ENCODE measurements around the gene CELF2.

DNA sequence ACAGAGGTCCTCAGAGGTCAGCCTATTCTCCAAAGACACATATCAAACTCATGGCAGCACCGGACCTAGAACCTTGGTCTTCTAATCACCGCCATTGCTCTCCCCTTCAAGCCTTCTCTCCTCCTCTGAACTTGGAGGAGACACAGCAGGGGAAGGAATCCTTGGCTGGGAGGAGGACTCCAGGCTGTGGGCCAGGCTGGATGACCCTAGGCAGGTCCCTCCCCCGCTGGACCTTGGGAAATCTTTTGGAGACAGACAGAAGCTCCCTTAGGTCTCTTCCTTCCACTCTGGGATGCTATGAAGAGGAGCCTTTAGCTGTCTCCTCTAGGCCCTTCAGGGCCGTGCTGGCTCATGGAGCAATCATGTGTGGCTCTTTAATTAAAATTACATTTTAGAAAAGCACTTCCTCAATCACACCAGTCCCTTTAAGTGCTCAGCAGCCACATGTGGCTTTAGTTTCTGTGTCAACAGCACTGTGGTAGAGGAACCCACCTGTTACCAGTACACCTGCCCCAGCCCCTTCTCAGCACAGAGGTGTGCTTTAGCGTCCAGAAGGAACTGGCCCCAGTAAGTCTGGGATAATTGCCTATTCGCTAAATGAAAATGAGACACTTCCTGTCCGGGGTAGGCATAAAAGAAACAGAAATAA lies 238.2 kb downstream of the CELF2 start:
- TF ChIP-seq, protein P1, sequence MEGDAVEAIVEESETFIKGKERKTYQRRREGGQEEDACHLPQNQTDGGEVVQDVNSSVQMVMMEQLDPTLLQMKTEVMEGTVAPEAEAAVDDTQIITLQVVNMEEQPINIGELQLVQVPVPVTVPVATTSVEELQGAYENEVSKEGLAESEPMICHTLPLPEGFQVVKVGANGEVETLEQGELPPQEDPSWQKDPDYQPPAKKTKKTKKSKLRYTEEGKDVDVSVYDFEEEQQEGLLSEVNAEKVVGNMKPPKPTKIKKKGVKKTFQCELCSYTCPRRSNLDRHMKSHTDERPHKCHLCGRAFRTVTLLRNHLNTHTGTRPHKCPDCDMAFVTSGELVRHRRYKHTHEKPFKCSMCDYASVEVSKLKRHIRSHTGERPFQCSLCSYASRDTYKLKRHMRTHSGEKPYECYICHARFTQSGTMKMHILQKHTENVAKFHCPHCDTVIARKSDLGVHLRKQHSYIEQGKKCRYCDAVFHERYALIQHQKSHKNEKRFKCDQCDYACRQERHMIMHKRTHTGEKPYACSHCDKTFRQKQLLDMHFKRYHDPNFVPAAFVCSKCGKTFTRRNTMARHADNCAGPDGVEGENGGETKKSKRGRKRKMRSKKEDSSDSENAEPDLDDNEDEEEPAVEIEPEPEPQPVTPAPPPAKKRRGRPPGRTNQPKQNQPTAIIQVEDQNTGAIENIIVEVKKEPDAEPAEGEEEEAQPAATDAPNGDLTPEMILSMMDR (IDR thresholded peaks at IDR 0.05 in 4 of 5, conservative IDR thresholded peaks at IDR 0.05 in 1 of 5), result no peak
- no peak for TF ChIP-seq POLR2A (IDR thresholded peaks at IDR 0.05)
